Activated naive CD4-positive, alpha-beta T cell treated with Interleukin-2 at 50 U/mL for 16 hours (primary cell): ENCODE data around the gene SLC25A46.
A peak's percentile ranks its signal among the peaks of the same experiment; 100 is the strongest.
"Not testable (repeated sequence)": the region's sequence is repeated elsewhere in the genome, so short reads cannot be mapped to it uniquely, and the experiment has no call there.

Source experiments
- DNase-seq: peaks from one replicate; pipeline ENCODE4 v3.0.0-alpha.2; 2020

SLC25A46 gene

GRCh38 chr5:110738812-110739651 lies at the start of gene SLC25A46:
TSS of gene SLC25A46 (plus strand) at chr5:110739007. CDS start at chr5:110739120, 113 bp downstream.
- DNase-seq = peak; percentile 88

- DNase-seq = not testable (repeated sequence)
These were observed 48.2 kb upstream of the SLC25A46 start for GRCh38 chr5:110690587-110690986.

GRCh38 chr5:110692669-110693068 lies 46.1 kb upstream of the SLC25A46 start:
- DNase-seq = not testable (repeated sequence)

DNA sequence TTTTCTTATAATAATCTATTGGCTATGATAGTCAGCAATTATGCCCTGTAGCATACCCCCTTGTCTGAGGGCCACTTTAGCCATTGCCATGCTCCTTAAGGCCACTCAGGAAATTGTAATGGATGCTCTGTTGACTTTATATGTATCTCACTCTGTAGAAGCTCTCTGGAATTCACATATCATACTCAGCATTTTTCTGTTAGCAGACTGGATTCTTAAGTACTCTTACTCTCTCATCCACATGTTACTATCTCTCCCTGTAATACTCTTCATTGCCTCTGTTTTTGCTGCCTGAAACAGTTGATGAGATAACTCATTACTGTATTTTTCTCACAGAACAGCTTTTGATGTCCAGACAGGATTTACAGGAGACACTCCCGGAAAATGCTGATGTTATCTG lies 36.5 kb upstream of the SLC25A46 start:
- no peak for DNase-seq

GRCh38 chr5:110702704-110703103 lies 36.1 kb upstream of the SLC25A46 start:
- no peak for DNase-seq

DNA sequence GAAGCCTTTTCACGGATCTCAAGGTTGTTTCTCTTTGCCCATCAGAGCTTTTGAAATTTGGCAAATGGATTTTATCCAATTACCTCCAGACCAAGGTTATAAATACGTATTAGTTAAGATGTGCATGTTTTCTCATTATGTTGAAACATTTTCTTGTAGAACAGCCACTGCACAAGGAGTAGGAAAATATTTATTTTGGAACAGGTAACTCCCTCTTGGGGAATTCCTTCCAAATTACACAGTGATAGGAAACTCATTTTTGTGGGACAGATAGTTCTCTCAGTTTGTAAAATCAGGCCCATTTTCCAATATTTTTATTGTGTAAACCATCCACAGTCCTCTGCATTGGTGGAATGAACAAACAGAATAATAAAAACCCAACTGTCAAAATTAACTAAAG lies 35.3 kb upstream of the SLC25A46 start:
- DNase-seq = no peak

GRCh38 chr5:110705349-110705748 lies 33.5 kb upstream of the SLC25A46 start:
- DNase-seq = no peak

GRCh38 chr5:110707260-110707844 lies 31.5 kb upstream of the SLC25A46 start:
- DNase-seq = no peak

- no peak for DNase-seq
These were observed 22.3 kb upstream of the SLC25A46 start for GRCh38 chr5:110716247-110717245.

GRCh38 chr5:110718311-110718710 lies 20.5 kb upstream of the SLC25A46 start:
- no peak for DNase-seq

- DNase-seq = peak; percentile 71
These were observed 12.4 kb upstream of the SLC25A46 start, which contains the start of gene TMEM232 for GRCh38 chr5:110726249-110727024. TSS of gene TMEM232 (minus strand) at chr5:110726671. CDS start at chr5:110667352, 59,319 bp downstream.

DNA sequence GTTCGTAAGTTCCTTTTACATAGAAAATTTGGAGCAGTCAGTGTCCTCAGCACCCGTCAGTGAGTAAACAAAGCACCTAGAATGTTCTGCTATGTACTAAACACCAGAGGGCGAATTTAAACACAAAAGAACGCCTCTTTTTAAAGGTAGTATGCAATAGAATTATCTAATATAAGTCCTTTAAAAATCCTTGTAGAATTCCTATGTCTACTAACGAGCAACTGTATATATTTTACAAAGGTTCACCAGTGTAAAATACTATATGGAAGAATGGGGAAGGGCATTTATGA lies 11.8 kb upstream of the SLC25A46 start:
- no peak for DNase-seq

- not testable (repeated sequence) for DNase-seq
These were observed 7.3 kb upstream of the SLC25A46 start for GRCh38 chr5:110731499-110731898.

DNA sequence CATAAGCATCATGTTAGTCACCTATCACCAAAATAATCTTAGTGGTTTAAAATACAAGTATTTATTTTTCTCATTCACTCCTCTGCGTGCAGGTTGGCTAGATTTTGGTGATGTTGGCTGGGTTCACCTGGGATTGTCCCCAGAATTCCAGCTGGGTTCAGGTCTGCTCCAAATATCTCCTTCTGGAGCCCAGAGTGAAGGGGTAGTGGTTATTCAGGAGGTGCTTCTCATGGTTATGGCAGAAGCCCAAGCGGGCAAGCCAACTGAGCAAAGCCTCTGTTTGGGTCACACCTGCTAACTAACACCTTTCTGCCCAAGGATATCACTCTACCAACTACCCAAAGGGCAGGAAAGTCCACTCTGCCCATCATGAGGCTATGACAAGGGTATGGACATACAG lies 4.7 kb upstream of the SLC25A46 start:
- no peak for DNase-seq

- no peak for DNase-seq
These were observed 3.3 kb upstream of the SLC25A46 start for GRCh38 chr5:110735556-110735955.

- DNase-seq = no peak
These were observed 2.1 kb upstream of the SLC25A46 start for GRCh38 chr5:110736753-110737152.

GRCh38 chr5:110738503-110738811 lies 350 bp upstream of the SLC25A46 start:
- DNase-seq = no peak

- peak; percentile 27 for DNase-seq
These were observed 13.3 kb downstream of the SLC25A46 start for GRCh38 chr5:110751902-110752762.

GRCh38 chr5:110752953-110753352 lies 14.1 kb downstream of the SLC25A46 start:
- no peak for DNase-seq

GRCh38 chr5:110753600-110753999 lies 14.8 kb downstream of the SLC25A46 start:
- no peak for DNase-seq

GRCh38 chr5:110754181-110754580 lies 15.4 kb downstream of the SLC25A46 start:
- no peak for DNase-seq
